Left renal pelvis (tissue), 4 donors: Measurements from ENCODE around the gene CCT3. TPM values are rescaled to one million over a fixed set of nuclear protein-coding genes. Genes with fewer than 3 reads are reported as not detected.
"Not testable (repeated sequence)": the region's sequence is repeated elsewhere in the genome, so short reads cannot be mapped to it uniquely, and the experiment has no call there.

Experiments
- DNase-seq, 4 donors: peaks; one replicate each; pipeline ENCODE4 v3.0.0-alpha.2; 2013; ENCODE audit warnings: low read depth in 4 of 4, low spot score in 3 of 4
- polyA plus RNA-seq, 4 donors: library from polyadenylated mRNA; unstranded; fragments of 120-200 nt; gene quantifications; one replicate each; pipeline ENCODE4 v1.2.1, GENCODE V29; 2013; ENCODE audit not compliant: insufficient read length in 4 of 4

Gene CCT3
- polyA plus RNA-seq, 4 donors: 211 to 364 (median 337) TPM

- no peak for DNase-seq
Measured at GRCh38 chr1:156368889-156369684, 31.0 kb upstream of the CCT3 start, which contains the start of gene RHBG. TSS of gene RHBG (plus strand) at chr1:156369211. CDS start at chr1:156369250, 39 bp downstream.

GRCh38 chr1:156368157-156368658 is 30.1 kb upstream of the CCT3 start:
- no peak for DNase-seq

- DNase-seq: no peak
Measured at GRCh38 chr1:156367383-156368156, 29.5 kb upstream of the CCT3 start.

GRCh38 chr1:156366378-156367166 is 28.5 kb upstream of the CCT3 start:
- no peak for DNase-seq

DNA sequence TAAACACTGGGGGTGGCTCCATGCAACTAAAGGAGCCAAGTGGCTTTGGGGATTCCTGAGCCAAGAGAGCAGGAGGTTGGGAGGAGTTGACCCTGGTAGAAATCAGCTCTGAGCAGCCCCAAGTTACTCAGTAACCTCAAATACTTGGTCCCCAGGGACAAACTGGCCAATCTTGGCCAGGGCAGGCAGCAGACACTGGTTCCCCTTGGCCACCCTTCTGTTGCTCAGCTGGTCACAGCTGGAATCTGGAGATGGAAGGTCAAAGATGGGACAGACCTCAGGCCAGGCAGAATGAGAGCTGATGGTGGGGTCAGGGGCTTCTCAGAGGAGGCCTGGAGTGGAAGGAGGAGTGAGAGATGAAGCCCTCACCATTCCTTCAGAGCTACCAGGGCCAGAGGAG is 27.7 kb upstream of the CCT3 start:
- DNase-seq: no peak

GRCh38 chr1:156360534-156360933 is 22.4 kb upstream of the CCT3 start:
- DNase-seq: no peak

DNA sequence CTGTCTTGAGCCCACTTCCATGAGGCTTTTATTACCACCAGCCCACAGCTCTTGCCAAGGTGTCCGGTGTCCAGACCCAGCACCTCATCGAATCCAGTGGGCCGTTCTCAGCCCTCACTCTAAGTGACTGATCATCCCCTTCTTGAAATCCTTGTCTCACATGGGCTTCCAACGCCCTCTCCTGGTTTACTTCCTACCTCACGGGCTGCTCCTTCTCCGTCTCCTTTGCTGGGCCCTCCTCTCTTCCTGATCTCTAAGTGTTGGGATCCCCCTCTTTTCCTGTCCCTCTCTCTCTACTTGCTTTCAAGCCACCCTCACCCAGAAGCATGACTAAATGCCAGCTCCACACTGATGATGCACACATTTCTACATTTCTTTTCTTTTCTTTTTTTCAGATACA is 21.9 kb upstream of the CCT3 start:
- no peak for DNase-seq

- DNase-seq: no peak
Measured at GRCh38 chr1:156359249-156359648, 21.2 kb upstream of the CCT3 start.

DNA sequence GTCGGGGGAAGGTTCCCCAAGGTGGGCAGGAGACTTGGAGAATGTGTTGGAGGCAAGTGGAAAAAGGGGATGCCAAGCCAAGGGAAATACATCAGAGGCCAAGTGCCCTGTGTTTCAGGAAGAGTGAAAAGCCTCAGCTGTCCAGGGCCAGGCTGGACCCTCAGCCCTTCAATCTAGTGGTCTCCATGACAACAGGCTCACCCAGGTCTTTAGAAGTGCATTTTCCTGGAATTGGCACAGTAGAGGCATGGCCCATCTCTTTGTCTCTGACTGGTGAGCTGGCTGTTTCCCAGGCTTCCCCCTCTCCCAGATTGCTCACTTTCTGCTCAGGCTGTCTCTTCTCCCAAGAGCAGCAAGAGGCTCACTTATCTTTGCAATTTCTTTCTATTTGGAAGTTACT is 20.5 kb upstream of the CCT3 start:
- DNase-seq: no peak

GRCh38 chr1:156357977-156358376 is 19.9 kb upstream of the CCT3 start:
- DNase-seq: no peak

DNA sequence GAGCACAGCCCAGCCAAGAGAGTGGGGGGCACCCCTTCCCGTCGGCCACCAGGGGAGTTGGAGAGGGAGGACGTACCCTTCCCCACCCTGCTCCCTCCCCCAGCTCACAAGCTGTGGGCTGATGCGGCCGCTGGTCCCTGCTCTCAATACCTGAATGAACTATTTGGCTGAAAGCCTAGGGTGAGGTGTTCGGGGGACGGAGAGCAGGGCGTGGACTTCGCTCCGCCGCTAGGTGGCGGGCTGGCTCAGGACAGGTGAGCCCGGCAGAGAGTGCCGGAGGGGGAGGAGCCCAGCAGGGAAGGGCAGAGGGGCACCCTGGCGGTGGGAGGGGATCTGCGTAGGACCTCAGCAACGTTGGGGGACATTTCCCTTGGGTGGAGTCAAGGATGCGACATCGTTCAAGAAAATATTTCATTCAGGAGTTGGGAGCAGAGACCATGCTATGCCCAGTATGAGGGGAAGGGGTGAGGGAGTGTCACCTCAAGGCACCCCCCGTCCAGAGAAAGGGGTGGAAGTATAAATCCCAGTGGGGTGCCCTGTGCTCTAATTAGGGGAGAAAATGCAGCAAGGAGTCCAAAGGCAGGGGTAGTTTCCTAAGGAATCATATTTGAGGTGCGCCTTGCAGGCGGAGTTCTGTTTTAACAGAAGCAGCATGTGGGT is 18.9 kb upstream of the CCT3 start:
- DNase-seq: peak in 1 of 4 donors; percentile 37

DNA sequence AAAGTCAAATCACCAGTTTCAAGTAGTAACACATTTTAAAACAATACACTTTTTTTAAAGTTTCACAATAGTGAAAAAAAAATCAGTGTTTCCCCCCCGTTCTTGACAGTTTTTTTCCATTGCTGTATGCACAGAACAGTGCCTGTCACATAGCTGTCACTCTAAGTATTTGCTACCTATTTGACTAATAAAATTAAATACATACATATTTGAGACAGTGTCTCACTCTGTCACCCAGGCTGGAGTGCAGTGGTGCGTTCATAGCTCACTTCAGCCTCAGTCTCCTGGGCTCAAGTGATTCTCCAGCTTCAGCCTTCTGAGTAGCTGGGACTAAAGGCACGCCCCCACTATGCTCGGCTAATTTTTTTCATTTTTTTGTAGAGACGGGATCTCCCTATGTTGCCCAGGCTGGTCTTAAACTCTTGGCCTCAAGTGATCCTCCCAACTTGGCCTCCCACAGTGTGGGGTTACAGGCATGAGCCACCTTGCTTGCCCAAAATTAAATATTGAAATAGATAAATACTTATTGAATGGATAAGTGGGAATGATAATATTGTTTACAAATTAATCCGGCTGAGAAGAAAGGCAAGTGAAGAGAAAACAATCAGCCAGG is 18.3 kb upstream of the CCT3 start:
- no peak for DNase-seq

GRCh38 chr1:156352481-156352880 is 14.4 kb upstream of the CCT3 start:
- DNase-seq: not testable (repeated sequence)

DNA sequence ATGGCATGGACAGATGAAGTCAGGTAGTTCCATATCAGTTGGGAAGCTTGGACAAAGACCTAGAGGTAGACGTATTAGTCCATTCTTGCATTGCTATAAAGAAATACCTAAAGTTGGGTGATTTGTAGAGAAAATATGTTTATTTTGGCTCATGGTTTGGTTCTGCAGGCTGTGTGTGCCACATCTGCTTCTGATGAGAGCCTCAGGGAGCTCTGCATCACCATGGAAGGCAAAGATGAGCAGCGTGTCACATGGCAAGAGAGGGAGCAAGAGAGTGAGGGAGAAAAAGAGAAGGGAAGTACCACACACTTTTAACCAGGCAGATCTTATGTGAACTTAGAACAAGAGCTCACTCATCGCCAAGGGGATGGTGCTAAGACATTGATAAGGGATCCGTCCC is 9.2 kb upstream of the CCT3 start:
- DNase-seq: no peak

- DNase-seq: no peak
Measured at GRCh38 chr1:156346636-156347035, 8.5 kb upstream of the CCT3 start.

DNA sequence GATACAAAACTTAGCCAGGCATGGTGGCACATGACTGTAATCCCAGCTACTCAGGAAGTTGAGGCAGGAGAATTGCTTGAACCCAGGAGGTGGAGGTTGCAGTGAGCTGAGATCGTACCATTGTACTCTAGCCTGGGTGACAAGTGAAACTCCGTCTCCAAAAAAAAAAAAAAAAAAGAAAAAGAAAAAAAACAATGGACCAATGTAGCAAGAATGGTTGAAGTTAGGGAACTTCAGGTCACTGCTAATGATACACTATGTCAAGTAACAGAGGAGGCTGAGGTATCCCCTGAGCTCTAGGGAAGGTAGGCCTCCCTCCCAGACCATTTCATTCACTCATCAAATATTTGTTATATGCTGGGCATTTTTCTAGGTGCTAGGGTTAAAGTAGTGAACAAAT is 7.9 kb upstream of the CCT3 start:
- DNase-seq: not testable (repeated sequence)

DNA sequence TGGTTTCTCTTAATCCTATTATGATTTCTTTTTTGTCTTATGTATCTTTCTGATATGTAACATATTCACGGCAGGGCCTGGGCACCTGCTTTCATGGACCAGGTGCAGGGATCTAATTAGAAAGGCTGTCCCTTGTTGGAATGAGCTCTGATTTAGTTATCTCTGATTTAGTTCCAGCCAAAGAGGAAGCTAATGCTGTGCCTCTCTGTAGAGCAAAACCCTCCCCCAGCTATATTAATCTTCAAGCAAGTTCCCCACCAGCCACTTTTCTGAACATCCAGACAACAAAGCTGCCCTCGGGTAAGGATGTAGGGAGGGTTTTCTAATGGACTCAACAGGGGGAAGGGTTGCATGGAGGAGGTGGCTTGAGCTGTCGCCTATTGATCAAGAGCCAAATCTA is 6.3 kb upstream of the CCT3 start:
- no peak for DNase-seq

DNA sequence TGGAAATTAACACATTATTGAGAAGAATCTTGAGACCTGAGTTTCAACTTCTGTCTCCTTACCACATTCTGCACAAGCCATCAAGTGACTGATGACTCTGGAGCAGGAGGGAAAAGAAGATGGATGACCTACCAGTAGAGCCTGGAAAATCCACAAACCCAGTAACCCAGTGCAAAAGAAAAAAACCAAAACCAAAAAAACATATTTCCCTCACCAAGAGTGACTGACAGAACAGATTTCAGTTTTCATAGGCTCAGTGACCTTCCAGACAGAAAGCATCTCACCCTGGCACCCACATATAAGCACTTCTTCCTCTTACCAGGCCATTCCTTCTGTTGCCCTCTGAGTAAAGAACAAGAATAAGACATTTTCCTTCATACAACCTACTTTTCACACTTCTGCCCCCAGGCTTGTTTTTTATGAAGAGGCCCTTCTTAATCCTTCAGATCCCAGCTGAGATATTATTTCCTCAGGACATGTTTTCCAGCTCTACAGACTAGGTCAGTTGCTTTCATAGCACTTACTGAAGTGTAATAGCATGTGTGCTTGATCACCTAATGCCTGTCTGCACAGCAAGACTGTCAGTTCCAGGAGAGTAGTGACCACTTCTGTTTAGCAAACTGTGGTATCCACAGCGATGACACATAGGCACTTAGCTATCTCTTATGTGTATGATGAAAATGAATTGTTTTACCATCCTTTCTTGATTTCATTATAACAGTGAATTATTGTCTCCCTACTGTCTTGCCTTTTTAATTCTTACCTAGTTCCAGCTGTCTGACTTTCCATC is 4.3 kb upstream of the CCT3 start:
- DNase-seq: no peak

DNA sequence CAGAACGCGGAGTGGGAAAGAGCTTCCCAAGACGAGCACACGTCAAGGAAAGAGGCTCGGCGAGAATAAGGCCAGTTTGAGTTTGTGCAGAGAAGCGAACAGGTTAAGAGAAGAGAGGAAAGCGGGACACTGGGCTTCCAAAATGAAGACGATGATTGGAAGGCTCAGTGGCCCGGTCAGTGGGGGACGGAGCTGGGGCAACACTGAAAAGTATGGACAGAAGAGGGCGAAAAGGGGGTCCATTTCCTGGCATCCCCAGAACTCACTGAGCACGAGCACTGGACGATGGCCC is 258 bp downstream of the CCT3 start:
- DNase-seq: no peak
